Measurements from ENCODE around the gene MBNL2.

DNA sequence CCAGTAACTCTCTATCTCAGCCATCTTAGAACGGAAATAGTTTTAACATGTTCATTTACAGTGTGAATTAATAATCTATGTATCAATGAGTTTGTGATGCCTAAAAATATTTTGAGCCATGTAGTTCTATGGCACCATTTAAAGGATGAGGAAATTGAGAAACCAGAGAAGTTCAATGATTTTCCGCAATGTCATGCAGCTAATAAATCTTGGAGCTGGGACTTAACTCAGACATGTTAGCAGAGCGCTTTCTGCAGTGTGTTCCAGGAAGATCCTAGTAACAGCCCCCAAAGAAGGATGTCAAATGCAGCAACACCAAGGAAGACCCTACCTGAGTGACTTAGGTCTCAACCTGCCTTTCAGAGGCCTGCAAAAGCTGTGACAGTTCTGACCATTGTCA, 112.6 kb downstream of the MBNL2 start:
- TF ChIP-seq, protein P1, sequence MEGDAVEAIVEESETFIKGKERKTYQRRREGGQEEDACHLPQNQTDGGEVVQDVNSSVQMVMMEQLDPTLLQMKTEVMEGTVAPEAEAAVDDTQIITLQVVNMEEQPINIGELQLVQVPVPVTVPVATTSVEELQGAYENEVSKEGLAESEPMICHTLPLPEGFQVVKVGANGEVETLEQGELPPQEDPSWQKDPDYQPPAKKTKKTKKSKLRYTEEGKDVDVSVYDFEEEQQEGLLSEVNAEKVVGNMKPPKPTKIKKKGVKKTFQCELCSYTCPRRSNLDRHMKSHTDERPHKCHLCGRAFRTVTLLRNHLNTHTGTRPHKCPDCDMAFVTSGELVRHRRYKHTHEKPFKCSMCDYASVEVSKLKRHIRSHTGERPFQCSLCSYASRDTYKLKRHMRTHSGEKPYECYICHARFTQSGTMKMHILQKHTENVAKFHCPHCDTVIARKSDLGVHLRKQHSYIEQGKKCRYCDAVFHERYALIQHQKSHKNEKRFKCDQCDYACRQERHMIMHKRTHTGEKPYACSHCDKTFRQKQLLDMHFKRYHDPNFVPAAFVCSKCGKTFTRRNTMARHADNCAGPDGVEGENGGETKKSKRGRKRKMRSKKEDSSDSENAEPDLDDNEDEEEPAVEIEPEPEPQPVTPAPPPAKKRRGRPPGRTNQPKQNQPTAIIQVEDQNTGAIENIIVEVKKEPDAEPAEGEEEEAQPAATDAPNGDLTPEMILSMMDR (conservative IDR thresholded peaks at IDR 0.05), result no peak
- TF ChIP-seq ZFX (IDR thresholded peaks at IDR 0.05), result no peak
